ENCODE results near the gene C1R.

Gene C1R

DNA sequence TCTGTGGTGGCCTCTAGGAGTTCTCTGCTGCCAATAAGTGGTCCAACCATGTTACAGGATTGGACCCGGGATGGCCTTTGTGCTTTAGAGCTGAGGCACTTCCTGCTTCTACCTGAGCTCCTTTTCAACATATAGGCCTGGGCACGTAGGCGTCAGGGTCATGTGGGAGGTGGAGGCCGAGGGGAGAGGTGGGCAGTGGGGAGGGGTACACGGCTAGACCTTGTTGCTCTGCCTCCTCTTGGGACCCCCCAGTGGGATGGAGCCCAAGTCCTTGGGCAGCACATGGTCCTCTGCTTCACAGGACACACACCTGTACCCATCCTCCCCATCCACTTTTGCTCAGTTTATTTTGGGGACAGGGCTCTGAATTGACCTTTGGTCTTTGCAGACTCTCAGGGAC is 29.1 kb upstream of the C1R start:
- no peak for DNase-seq (ENCODE audit: low read depth)
- no peak overlapping the region for H3K4me3 ChIP-seq (ENCODE audit: control insufficient read depth, low read depth, low read length)
- TF ChIP-seq, protein P1, sequence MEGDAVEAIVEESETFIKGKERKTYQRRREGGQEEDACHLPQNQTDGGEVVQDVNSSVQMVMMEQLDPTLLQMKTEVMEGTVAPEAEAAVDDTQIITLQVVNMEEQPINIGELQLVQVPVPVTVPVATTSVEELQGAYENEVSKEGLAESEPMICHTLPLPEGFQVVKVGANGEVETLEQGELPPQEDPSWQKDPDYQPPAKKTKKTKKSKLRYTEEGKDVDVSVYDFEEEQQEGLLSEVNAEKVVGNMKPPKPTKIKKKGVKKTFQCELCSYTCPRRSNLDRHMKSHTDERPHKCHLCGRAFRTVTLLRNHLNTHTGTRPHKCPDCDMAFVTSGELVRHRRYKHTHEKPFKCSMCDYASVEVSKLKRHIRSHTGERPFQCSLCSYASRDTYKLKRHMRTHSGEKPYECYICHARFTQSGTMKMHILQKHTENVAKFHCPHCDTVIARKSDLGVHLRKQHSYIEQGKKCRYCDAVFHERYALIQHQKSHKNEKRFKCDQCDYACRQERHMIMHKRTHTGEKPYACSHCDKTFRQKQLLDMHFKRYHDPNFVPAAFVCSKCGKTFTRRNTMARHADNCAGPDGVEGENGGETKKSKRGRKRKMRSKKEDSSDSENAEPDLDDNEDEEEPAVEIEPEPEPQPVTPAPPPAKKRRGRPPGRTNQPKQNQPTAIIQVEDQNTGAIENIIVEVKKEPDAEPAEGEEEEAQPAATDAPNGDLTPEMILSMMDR (IDR thresholded peaks at IDR 0.05; ENCODE audit: control insufficient read depth, insufficient read depth, low read depth, low read length, missing control alignments): no peak

DNA sequence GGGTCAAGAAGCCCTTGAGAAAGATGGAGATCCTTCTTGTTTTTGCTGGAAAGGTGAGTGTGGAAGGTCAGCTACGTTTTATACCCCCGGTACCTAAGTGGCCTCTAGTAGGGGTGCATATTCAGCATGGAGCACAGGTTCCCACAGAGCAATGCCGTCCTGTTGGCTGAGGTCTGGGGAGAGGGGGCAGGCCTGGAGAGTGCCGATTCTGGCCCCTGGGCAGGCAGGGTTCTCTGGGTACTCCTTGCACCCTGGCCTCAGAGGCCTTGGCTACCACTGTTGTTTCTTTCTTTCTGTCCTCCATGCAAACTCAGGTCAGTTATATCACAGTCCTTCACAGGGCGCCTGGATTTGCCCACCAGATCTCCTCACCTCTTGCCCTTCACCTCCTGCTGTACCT is 27.9 kb upstream of the C1R start:
- no peak for DNase-seq (ENCODE audit: low read depth)
- TF ChIP-seq, protein P1 (IDR thresholded peaks at IDR 0.05; ENCODE audit: control insufficient read depth, insufficient read depth, low read depth, low read length, missing control alignments): no peak
- no peak overlapping the region for H3K4me3 ChIP-seq (ENCODE audit: control insufficient read depth, low read depth, low read length)

DNA sequence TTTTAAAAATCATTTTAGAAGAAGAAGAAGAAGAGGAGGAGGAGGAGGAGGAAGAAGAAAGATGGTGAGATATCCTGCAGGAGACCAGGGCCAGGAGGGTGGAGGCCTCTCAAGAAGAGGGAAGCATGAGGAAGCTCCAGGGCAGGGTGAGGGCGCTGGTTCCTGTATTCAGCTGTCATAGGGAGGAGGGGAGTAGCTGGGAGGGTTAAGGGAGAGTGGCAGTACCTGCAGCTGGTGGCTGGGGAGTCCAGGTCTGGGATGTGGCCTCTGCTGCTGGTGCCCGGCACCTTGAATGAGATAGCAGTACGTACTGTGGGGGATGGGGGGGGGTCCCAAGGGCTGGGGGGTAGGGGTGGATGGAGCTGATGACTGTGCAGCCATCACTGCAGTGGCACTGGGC is 26.6 kb upstream of the C1R start:
- DNase-seq (ENCODE audit: low read depth): no peak
- H3K4me3 ChIP-seq (ENCODE audit: control insufficient read depth, low read depth, low read length): no peak overlapping the region
- TF ChIP-seq, protein P1 (IDR thresholded peaks at IDR 0.05; ENCODE audit: control insufficient read depth, insufficient read depth, low read depth, low read length, missing control alignments): no peak

DNA sequence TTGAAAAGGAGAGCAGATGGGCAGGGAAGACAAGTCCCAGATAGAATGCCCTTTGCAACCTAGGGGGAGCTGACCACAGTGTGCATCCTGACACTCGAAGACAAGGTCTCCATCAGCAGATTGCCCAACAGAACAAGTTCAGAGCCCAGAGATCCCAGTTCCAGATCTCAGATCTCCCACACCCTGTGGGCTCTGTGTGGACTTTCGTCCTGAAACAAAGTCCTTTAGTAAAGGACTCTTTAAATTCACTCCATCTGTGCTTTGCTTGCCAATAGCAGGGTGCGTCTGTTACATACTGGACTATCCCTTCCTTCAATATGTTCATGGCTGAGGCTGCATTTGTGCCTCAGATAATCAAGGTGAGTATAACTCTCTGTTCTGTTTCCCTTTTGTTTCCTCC is 25.4 kb upstream of the C1R start:
- TF ChIP-seq, protein P1 (IDR thresholded peaks at IDR 0.05; ENCODE audit: control insufficient read depth, insufficient read depth, low read depth, low read length, missing control alignments): no peak
- no peak overlapping the region for H3K4me3 ChIP-seq (ENCODE audit: control insufficient read depth, low read depth, low read length)
- DNase-seq (ENCODE audit: low read depth): no peak

DNA sequence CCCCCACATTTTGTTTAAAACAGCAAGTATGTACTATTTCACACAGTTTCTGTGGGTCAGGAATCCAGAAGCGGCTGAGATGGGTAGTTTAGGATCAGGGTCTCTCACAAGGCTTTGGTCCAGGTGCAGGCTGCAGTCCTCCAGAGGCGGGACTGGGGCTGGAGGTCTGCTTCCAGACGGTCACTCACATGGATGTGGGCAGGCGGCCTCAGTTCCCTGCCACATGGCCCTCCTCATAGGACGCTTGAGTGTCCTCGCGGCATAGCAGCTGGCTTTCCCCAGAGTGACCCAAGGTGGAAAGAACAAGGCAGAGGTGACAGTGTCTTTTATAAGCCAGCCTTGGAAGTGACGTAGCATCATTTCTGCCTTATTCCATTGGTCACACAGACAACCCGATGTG is 24.7 kb upstream of the C1R start:
- TF ChIP-seq, protein P1 (IDR thresholded peaks at IDR 0.05; ENCODE audit: control insufficient read depth, insufficient read depth, low read depth, low read length, missing control alignments): no peak
- no peak for DNase-seq (ENCODE audit: low read depth)
- no peak overlapping the region for H3K4me3 ChIP-seq (ENCODE audit: control insufficient read depth, low read depth, low read length)

DNA sequence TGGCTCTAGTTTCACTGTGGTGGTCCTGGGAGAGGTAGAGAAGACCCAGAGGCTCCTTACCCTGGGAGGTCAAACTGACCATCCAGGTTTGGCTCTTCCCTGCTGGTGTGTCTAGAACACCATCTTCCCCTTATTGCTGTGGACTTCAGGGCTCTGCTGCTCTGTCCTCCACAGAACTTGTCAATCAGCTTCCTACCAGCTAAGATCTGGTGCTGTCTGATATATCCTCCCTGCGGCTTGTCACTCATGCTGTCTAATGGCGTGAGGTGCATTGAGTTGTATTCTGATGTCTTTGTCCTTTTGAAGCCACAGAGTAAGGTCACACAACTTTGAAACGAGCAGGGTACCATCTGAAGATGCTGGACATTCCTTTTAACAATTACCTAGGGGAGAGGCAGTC is 24.0 kb upstream of the C1R start:
- no peak for DNase-seq (ENCODE audit: low read depth)
- H3K4me3 ChIP-seq (ENCODE audit: control insufficient read depth, low read depth, low read length): no peak overlapping the region
- TF ChIP-seq, protein P1 (IDR thresholded peaks at IDR 0.05; ENCODE audit: control insufficient read depth, insufficient read depth, low read depth, low read length, missing control alignments): no peak

DNA sequence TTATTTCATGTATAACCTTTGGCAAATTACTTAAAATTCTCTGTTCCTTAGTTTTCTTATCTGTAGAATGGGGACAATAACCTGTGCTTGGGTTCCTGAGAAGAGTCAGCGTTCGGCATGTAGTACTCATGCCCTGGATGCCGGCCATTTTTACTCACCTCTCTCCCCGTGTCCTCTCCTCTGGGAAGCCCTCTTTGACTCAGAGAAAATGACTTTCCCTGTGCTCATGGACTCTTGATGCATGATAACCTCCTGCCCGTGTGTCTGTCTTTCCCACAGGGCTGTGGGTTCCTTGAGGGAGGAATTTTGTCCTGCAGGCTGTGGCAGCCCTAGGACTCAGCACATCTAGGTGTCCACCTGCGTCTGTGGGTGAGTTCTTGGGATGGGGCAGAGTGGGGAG is 22.6 kb upstream of the C1R start:
- TF ChIP-seq, protein P1 (IDR thresholded peaks at IDR 0.05; ENCODE audit: control insufficient read depth, insufficient read depth, low read depth, low read length, missing control alignments): no peak
- no peak for DNase-seq (ENCODE audit: low read depth)
- no peak overlapping the region for H3K4me3 ChIP-seq (ENCODE audit: control insufficient read depth, low read depth, low read length)

All from AG09309 (cell line).